GM21367 (cell line): ENCODE data around the gene NUTM2F.
"Not testable (repeated sequence)": the region's sequence is repeated elsewhere in the genome, so short reads cannot be mapped to it uniquely, and the experiment has no call there.

Experiments
- ATAC-seq: cut with Tn5 transposase; IDR thresholded peaks from one replicate; pipeline ENCODE4 v1.9.1; 2021; ENCODE audit not compliant: unreplicated experiment

The NUTM2F gene

DNA sequence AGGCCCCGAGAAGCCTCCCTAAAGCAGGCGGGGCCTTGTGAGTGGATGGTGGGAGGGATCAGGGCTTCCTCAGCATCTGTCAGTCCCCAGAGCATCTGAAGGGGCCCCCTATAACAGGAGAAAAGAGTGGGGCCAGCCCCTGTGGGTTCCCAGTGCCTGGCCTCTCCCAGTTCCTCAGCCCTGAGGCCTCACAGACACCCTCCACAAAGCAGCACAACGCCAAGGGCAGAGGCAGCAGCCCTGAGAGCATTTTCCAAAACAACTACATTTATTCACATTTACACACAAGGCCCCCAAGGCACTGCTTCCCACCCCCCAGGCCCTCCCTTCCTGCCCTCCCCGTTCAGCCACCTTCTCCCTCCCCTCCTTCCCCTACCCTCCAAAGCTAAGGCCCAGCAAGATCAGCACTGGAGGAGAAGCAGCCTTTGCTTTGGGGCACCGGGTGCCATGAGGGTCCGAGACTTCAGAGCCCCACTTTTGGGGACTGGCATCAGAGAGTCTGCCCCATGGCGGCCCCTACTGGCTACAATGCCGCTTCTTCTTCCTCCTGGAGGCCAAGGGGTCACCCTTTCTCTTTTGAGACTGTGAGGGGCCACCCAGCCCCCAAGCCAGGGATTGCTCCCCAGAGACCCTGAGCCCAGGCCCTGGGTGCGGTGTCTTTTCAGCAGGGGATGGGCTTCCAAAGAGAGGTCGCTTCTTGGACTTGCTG, 10.3 kb downstream of the NUTM2F start:
- ATAC-seq, result not testable (repeated sequence)

GRCh38 chr9:94316236-94316635, 12.2 kb downstream of the NUTM2F start:
- ATAC-seq, result not testable (repeated sequence)

GRCh38 chr9:94315034-94315984, 13.1 kb downstream of the NUTM2F start:
- ATAC-seq, result not testable (repeated sequence)

GRCh38 chr9:94303321-94303720, 25.1 kb downstream of the NUTM2F start:
- no peak for ATAC-seq

DNA sequence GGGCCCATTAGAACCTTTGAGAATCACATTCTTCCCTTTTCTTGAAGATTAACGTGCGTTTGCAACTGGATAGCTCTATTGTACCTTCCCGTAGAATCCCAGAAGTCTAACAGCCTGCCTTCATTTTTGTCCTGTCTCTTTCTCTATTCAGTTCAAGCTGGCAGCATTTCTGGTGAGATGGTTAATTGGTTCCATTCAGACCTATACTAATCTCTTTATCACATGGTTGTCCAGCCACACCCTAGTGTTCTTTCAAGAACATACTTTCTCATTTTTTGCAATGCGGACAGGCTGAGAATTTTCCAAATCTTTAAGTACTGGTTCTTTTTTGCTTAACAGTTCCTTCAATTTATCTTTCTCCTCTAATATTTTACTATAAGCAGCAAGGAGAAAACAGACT, 26.0 kb downstream of the NUTM2F start:
- no peak for ATAC-seq

DNA sequence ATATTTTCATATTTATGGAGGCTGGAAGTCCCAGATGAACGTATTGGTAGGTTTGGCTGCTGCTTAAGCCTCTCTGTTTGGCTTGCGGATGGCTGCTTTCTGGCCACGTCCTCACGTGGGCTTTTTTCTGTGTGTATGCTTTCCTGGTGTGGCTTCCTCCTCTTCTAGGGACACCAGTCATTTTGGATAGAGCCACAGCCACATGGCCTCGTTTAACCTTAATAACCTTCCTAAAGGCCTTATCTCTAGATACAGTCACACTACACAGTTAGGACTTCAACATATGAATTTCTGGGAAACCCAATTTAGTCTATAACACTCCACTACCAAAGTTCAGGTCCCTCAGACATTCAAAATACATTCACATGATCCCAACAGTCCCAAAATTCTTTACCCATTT, 26.9 kb downstream of the NUTM2F start:
- ATAC-seq, result no peak

- no peak for ATAC-seq
Observed at GRCh38 chr9:94300470-94301301, 27.8 kb downstream of the NUTM2F start.

DNA sequence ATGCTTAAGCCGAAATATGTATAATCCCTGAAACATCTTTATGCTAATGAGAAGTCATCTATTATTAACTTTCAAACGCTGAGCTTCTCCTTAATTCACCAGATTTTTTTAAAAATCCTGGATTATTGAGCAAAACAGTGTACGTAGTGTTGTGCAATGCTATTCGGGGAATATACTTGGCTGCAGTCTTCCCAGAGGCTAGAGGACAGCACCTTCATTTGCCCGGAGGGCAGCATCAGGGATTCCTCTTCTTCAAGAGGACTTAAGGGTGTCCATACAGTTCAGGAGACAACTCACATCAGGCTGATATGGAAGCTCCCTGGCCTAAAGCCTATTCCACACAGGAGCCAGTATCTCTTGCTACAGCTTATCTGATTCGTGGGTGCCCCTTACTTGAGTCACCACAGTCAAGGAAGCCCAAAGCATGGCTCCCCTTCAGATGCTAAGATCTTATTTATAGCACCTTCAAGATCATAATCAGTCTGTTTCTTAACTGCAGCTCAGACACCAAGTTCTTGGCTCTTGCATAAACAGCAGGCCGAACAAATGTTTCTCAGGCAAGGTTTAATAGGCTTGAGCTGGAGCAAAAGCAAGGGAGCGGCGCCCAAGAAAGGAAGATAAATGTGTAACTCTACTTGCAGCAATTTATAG, 29.4 kb downstream of the NUTM2F start:
- ATAC-seq, result no peak

- ATAC-seq, result no peak
Observed at GRCh38 chr9:94289691-94290090, 38.8 kb downstream of the NUTM2F start.

DNA sequence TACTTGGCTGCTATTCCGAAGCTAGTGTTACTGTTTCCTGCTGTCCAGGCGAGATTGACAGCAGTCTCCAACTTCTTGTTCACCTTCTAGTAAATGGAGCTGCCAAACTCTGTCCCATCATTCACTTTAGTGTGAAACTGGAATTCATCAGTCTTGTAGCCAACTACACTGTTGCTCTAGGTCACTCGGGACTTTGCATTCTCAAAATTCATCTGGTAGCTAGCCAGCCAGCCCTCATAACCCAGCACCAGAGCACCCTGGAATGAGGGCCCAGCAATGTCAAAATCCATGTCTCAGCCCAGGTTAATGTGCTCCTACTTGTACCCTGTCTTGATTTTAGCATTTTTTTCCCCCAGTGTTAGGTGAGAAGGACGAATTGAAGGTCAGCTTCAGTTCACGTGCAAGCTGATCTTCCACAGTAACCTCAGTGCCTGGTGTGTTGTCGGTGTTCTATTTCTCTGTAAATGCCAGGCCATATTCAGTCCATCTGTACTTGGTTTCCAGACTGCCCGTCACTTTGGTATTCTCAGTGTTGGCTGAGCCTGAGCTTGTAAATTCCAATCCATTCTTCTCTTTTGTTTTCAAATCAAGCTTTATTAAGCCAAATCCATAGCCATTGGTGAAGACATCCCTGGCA, 40.4 kb downstream of the NUTM2F start:
- no peak for ATAC-seq

- ATAC-seq, result no peak
Observed at GRCh38 chr9:94286116-94286515, 42.3 kb downstream of the NUTM2F start.

GRCh38 chr9:94281101-94281500, 47.3 kb downstream of the NUTM2F start:
- ATAC-seq, result no peak

GRCh38 chr9:94280409-94280989, 47.9 kb downstream of the NUTM2F start:
- ATAC-seq, result no peak

GRCh38 chr9:94277885-94278536, 50.4 kb downstream of the NUTM2F start:
- no peak for ATAC-seq

DNA sequence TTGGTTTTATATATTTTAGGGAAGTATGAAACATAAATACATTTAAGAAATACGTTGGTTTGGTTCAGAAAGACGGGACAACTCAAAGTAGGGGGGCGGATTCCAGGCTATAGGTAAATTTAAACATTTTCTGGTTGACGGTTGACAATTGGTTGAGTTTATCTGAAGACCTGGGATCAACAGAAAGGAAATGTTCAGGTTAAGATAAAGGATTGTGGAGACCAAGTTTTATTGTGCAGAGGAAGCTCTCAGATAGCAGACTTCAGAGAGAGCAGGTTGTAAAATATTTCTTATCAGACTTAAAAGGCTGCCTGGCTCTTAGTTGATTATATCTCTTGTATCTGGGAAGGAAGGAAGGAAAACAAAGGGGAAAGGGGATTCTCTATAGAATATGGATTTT, 51.4 kb downstream of the NUTM2F start:
- ATAC-seq, result not testable (repeated sequence)

DNA sequence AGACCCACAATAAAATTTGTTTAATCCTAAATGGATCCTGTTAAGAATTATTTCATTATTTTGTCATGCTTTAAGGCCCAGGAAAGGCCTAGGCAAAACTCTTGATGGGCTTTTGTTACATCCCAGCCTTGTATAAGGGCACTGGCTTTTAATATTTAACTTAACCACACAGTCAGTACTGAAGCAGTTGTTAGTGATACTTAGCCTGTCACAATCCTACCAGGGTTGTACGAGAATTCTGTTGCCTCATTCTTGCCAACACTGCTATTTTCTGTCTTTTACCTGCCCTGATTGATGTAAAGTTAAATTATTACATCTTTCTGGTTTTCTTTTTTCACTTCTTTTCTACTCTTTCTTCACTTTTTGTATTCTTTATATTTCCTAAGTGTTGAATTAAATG, 58.4 kb downstream of the NUTM2F start:
- ATAC-seq, result no peak

DNA sequence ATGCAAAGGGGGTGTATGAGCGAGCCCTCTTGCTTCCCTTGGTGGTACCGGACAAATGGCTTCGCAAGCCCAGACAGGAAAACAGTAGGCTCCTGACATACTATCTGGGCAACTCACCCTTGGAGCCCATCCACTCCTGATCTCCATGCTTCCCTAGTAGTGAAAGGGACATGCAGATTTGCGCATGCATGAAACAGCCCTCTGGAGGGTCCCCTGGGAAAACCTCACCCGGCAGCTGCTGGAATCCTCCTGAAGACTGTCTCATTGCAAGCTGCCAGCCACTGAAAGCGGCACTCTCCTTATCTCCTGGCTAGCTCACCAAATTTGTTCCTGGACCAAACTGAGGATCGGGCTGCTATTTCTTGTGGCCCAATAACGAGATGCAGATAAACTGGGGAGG, 59.2 kb downstream of the NUTM2F start:
- ATAC-seq, result no peak
